Measurements from ENCODE around the gene GPRIN2.
"Not testable (repeated sequence)": the region's sequence is repeated elsewhere in the genome, so short reads cannot be mapped to it uniquely, and the experiment has no call there.

Gene GPRIN2

GRCh38 chr10:46556515-46557318 lies at the start of gene GPRIN2:
Gene GPRIN2, minus strand, starts transcription at chr10:46556658. Its CDS starts 5,922 bp downstream, at chr10:46550736.
- DNase-seq = no peak

- DNase-seq = not testable (repeated sequence)
Observed at GRCh38 chr10:46600516-46600915, 44.1 kb upstream of the GPRIN2 start.

GRCh38 chr10:46597616-46598246 lies 41.3 kb upstream of the GPRIN2 start:
- DNase-seq = not testable (repeated sequence)

- not testable (repeated sequence) for DNase-seq
Observed at GRCh38 chr10:46596570-46596969, 40.1 kb upstream of the GPRIN2 start.

- not testable (repeated sequence) for DNase-seq
Observed at GRCh38 chr10:46594453-46595063, 38.1 kb upstream of the GPRIN2 start.

GRCh38 chr10:46593307-46593706 lies 36.8 kb upstream of the GPRIN2 start:
- not testable (repeated sequence) for DNase-seq

GRCh38 chr10:46591053-46591452 lies 34.6 kb upstream of the GPRIN2 start:
- DNase-seq = not testable (repeated sequence)

GRCh38 chr10:46589589-46589988 lies 33.1 kb upstream of the GPRIN2 start:
- DNase-seq = not testable (repeated sequence)

- not testable (repeated sequence) for DNase-seq
Observed at GRCh38 chr10:46588221-46588620, 31.8 kb upstream of the GPRIN2 start.

GRCh38 chr10:46587546-46587945 lies 31.1 kb upstream of the GPRIN2 start:
- not testable (repeated sequence) for DNase-seq

- DNase-seq = not testable (repeated sequence)
Observed at GRCh38 chr10:46585246-46585645, 28.8 kb upstream of the GPRIN2 start.

- not testable (repeated sequence) for DNase-seq
Observed at GRCh38 chr10:46584196-46584595, 27.7 kb upstream of the GPRIN2 start.

GRCh38 chr10:46582568-46582967 lies 26.1 kb upstream of the GPRIN2 start:
- not testable (repeated sequence) for DNase-seq

- DNase-seq = not testable (repeated sequence)
Observed at GRCh38 chr10:46581997-46582396, 25.5 kb upstream of the GPRIN2 start.

- DNase-seq = not testable (repeated sequence)
Observed at GRCh38 chr10:46579378-46579777, 22.9 kb upstream of the GPRIN2 start.

GRCh38 chr10:46578474-46579178 lies 22.2 kb upstream of the GPRIN2 start, which contains the start of gene SYT15:
Gene SYT15, plus strand, starts transcription at chr10:46579128. Its CDS starts 41 bp downstream, at chr10:46579169.
- DNase-seq = not testable (repeated sequence)

- DNase-seq = not testable (repeated sequence)
Observed at GRCh38 chr10:46577624-46578473, 21.4 kb upstream of the GPRIN2 start.

- not testable (repeated sequence) for DNase-seq
Observed at GRCh38 chr10:46573884-46574283, 17.4 kb upstream of the GPRIN2 start.

GRCh38 chr10:46573314-46573713 lies 16.9 kb upstream of the GPRIN2 start:
- DNase-seq = not testable (repeated sequence)

- DNase-seq = not testable (repeated sequence)
Observed at GRCh38 chr10:46572765-46573164, 16.3 kb upstream of the GPRIN2 start.

- DNase-seq = not testable (repeated sequence)
Observed at GRCh38 chr10:46570655-46571054, 14.2 kb upstream of the GPRIN2 start.

GRCh38 chr10:46567151-46567550 lies 10.7 kb upstream of the GPRIN2 start:
- DNase-seq = not testable (repeated sequence)

Data from NCI-H1930 (cell line).